ENCODE measurements around the gene LMO7.
"Not testable (repeated sequence)": the region's sequence is repeated elsewhere in the genome, so short reads cannot be mapped to it uniquely, and the experiment has no call there.

The LMO7 gene

DNA sequence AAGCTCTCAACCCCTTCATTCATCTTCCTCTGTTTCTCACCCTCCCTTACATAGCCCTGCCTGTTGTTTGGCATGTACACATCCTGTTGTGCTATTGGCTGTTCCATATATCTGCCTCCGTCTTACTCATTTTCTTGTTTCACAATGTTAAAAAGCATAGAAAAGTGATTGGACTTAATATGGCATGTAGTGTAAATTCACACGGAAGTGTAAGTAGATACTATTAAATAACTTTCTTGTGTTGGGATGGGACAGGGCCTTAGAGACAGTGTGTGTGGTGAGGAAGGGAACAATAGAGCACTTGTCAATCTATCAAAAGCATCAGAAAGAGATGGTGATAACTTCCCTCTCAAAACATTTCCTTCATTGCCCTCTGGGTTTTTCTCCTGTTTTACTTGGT, 12.3 kb downstream of the LMO7 start:
- no peak for DNase-seq

DNA sequence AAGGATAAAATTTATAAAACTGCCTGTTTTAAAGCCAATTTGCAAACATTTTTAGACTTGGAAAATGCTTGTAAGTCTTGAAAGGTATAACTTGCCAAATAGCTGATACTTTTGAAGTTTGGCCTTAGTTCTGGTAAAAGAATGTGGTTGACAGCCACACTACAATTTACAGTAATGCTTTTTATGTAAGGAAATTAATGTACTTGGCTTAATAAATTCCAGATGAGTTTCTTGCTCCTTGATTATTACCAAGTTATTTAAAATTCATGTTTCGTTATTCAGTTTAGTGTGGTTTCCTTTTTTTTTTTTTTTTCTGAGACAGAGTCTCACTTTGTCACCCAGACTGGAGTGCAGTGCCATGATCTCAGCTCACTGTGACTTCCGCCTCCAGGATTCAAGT, 14.9 kb downstream of the LMO7 start:
- DNase-seq = no peak

DNA sequence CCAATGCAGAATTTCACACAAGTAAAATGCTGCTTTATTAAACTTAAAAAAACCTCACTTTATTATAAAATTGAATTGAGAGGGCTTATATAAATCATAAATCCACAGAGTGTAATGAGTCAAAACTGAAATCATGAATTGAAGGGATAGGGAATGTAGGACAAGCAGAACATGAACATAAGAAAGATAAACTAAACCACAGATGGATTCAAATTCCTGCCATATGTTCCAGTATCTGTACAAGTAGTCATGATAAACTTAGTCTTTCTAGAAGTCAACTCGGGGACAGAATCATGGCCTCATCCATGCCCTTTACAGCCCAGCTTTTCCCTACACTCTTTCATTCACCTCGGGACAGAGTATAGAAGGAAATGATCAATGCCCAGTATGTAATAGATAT, 16.6 kb downstream of the LMO7 start:
- DNase-seq = no peak

DNA sequence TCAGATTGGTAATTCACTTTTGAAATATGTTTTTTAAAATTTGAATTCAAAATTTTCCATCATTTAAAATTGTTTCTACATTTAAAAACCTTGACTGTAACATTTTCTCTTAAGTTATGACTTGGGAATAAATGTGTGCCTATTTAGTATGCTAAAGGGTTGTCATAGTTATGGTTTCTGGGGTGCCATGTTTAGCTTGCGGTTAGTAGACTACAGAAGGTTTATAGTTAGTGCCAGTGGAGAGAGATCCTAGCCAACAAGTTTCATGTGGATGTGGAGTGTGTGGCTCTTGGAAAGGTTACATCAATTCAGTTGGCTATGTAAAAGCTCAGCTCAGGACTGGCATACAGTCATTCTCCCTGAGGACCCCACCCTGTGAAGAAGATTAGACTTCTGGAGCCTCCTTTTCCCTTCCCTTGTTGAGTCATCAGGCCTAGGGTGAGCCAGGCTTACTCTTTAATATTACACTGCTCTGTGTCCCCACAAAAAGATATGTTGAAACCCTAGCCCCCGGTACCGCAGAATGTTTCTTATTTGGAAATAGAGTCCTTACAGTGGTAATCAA, 20.4 kb downstream of the LMO7 start:
- DNase-seq = no peak

DNA sequence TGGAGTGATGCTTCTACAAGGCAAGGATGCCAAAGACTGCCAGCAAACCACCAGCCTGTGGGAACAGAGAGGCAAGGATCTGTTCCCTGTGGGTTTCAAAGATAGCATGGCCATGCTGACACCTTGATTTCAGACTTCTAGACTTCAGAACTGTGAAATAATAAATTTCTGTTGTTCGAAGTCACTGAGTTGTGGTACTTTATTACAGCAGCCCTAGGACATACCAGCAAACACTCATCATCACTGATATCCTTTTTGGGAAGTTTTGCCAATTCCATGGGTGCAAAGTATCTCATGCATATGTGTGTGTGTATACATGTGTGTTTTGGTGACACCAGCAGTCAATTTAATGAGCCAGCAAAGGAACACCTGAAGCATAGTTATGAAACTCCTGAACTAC, 21.0 kb downstream of the LMO7 start:
- no peak for DNase-seq

DNA sequence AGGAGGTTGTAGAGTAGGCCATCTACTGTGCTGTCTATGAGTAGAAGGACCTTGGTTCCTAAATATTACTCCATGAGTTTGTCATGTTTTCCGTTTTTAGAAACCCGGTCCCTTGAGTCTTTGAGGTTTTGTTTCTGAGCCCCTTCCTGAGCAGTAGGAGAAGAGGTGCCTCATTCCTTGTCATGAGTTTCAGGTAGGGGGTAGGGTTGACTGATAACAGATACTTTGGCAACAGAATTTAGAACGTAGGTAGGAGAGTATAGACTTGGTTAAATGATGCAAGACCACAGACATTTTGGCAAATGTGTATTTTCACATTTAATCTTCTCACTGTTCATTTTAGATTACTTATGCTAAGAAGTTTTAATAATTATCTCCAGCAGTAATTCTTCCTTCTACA, 24.6 kb downstream of the LMO7 start:
- DNase-seq = no peak

DNA sequence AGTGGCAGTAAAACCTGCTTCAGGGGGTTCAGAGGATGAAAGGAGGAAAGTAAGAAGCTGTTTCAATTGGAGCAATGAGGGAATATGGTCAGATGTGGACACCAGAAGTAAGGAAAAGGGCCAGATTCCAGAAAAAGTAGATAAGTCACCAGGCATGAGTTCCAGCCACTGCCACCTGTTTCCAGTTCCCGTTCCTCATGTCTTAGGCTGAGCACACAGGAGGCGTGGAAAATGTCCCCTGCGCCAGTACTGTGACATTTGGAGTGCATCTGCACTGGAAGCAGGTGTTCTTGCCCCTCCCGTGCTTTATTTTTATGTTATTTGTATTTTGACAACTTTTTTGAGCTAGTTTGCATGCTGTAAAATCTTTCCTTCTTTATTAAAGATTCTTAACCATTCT, 25.3 kb downstream of the LMO7 start:
- no peak for DNase-seq

DNA sequence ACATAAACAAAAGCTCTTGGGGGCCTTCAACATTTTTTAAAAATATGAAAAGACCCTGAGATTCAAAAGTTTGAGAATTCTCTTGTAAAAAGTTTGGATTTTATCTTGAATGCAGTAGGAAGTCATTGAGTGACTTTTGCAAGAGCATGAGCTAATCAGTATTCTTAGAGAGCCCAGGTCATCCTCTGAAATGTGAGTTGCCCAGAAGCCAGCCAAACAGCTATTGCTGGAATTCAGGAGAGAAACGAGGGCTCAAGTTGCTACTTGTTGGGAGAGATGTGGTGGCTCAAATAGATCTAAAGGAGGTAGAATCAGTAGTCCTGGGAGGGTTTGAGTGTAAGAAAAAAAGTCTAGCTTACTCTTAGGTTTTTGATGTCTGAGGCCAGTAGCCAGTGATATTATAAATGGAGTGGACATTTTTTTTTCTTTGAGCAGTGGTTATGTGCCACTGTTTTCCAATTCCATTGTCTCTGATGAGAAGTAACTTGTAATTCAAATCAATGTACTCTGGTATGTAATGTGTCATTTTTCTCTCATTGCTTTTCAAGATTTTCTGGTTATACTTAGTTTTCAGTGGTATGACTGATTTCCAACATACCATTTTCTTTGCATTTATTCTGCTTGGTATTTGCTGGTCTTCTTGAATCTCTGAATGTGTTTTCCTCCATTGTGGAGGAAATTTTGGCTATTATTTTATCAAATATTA, 30.7 kb downstream of the LMO7 start:
- DNase-seq = no peak

DNA sequence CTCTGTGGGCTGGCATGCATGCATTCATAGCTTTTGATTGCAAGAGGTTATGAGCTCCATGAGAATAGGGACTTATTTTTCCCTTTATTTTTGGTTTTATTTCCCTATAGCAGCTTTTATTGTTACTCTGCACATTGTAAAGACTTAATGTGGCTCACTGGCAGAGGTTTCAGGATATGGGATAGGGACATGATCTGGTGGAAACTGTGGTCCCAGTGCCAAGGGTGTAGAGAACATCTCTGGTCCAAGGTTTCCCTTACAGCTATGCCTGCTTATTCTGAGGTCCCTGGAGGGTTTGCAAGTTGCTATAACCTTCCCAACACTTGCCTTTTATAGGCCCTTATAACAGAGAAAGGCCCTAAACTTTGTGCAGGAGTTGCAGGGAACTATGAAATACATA, 33.6 kb downstream of the LMO7 start:
- no peak for DNase-seq

DNA sequence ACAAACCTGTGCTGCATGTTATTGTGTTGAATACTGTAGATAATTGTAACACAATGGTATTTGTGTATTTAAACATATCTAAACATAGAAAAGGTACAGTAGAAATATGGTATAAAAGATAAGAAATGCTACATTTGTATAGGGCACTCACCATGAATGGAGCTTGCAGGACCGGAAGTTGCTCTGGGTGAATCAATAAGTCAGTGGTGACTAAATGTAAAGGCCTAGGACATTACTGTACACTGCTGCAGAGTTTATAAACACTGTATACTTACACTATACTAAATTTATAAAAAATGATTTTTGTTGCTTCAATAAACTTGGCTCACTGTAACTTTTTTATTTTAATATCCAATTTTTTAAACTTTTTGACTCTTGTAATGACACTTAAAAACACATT, 34.4 kb downstream of the LMO7 start:
- no peak for DNase-seq

DNA sequence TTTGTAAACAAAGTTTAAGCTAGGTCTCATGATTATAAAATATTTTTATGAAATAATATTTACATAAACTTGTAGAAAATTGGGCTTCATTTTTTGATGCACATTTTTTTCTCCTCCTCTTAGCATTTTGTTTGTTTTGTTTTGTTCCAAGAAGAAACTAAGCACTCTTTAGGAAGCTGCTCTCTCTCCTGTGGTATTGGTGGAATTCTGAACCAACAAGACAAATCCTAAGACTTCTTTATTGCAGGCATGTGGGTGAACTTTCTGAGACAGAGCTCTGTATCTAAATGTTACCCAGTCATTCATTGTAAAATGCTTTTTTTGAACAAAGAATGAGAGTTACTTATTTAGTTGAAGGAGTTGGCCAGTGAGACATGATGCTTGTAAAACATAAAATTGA, 39.3 kb downstream of the LMO7 start:
- DNase-seq = no peak

DNA sequence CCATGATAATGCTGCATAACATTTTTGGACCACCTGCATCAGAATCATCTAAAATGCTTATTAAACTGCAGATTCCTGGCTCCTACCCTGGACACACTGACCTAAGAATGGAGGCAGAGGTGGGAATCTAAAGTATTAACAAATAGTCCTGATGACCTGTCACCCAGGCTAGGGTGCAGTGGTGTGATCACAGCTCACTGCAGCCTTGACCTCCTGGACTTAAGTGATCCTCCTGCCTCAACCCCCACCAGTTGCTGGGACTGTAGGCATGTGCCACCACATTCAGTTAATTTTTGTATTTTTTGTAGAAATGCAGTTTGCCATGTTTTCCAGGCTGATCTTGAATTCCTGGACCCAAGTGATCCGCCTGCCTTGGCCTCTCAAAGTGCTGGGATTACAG, 43.3 kb downstream of the LMO7 start:
- no peak for DNase-seq

DNA sequence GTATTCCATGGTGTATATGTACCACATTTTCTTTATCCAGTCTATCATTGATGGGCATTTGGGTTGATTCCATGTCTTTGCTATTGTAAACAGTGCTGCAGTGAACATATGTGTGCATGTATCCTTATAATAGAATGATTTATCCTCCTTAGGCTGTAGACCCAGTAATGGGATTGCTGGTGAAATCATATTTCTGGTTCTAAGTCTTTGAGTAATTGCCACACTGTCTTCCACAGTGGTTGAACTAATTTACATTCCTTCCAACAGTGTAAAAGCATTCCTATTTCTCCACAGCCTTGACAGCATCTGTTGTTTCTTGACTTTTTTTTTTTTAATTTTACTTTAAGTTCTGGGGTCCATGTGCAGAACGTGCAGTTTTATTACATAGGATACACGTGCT, 44.1 kb downstream of the LMO7 start:
- not testable (repeated sequence) for DNase-seq

DNA sequence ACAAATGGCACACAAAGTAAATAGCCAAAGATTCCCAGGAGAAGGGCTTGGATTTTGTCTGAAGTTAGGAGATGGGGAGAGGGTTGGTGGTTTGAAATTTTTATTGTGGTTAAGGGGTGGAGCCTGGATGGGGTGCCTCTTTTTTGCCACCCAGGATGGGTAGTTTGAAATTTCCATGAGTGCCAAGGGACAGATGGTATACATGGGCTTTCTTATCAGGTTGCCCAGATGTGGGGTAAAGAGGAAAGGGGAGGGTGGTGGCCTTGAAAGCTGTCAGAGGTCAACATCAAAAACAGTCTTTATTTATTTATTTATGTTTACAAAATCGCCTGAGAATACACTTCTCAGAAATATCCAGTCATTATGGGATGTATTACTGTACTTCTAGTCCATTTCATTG, 46.2 kb downstream of the LMO7 start:
- DNase-seq = no peak

DNA sequence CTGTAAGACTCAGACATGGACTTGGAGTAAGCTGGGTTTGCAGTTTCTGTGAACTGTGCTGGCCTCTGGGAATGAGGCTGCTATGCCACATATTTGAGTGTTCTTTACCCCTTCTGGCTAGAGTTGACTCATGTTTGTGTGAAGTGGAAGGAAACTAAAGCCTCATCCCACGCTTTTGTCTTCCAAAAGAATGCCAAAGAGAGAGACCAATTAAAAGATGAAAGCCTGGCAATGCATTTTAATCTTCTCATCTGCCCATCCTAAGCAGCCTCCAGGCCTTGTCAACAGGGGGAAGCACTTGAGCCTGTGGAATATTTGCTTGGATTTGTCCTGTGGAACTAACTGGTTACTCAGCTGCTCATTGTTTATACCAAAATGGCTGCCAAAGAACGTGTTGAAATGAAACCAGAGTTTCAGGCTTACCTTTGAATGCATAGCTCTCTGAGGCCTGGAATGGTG, 49.1 kb downstream of the LMO7 start:
- DNase-seq = no peak

DNA sequence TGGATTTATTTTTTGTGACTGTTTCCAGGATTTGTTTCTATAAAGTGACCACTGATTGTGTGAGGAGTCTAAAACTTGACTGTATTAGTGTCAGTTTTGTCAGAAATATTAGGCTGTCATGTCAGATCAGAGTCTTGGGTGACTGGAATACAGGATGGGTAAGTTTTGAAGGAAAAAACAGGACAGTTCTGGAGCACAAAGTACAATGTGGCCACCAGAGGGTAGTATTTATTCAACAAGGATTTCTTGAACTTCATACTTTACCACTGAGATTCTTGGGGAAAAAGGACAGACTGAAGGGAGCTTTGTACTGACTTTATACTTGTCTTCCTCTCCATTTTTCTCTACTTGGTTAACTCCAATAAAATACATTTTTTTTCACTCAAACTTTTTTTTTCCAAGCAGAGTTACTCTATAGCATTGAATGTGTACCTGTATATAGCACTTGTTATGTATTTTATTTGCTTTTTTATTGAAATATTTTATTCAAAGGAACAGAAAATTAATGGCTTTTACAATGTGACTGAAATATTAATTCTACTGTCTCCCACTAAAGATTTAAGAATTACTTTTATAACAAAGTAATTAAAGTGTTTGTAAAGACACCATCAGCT, 51.1 kb downstream of the LMO7 start:
- no peak for DNase-seq

DNA sequence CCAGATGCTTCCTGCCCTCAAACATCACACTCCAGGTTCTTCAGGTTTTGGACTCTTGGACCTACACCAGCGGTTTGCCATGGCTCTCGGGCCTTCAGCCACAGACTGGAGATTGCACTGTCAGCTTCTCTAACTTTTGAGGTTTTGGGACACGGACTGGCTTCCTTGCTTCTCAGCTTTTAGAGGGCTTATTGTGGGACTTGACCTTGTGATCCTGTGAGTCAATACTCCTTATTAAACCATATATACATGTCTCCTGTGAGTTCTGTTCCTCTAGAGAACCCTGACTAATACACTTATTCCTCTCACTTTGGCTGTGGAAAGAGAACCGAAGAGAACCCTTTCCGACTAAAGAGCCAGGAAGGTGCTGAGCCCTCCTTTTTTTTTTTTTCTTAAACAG, 53.6 kb downstream of the LMO7 start:
- DNase-seq = no peak

DNA sequence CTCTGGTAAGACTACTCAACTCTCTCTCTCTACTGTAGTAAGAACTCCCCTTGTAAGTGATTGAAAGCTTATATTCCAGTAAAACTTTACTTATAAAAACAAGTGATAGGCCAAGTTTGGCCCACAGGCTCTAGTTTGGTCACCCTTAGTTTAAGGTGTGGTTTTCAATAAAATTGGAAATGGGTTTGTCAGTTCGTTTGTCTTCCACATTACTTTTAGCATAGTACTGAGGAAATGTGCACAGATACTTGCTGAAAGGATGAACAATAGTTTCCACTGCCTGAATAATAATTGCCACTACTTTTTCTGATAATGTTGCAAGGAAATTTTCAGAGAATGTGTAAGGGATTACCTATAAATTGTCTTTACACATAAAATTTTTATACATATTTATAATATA, 54.5 kb downstream of the LMO7 start:
- DNase-seq = no peak

DNA sequence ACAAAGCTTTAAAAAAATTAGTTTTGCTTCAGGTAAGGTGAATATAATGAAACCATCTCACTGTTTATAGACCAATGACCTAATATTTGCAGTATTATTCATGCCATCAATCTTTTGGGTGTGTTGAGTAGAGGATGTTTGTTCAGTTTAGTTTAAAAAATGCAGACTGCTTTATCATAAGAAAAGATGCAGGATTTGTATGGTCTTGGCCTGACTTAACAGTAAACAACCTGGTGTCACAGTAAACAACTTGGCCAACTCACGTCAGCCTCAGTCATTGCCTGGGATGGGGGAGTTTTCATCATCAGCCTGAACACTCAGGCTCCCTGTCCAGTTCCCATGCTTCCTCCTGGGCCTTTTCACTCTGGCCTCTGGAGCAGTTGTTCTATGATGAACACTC, 55.1 kb downstream of the LMO7 start:
- no peak for DNase-seq

DNA sequence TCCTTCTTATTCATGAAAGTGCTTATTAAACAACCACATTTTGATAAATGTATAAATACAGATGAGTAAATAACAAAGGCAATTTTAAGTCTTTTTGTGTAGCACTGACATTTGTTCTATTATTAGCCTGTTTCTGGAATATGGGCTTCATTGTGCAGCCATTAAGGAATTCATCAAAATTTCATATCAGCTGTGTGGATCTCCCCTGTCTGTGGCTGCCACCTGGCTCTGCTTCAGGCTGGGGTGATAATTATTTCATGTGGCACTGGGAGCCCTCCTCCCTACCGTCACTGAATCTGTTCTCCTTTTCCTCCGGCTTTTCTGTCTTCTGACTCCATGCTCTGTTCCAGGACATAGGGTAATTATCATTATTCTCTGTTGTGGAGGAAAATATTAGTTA, 57.1 kb downstream of the LMO7 start:
- DNase-seq = no peak

DNA sequence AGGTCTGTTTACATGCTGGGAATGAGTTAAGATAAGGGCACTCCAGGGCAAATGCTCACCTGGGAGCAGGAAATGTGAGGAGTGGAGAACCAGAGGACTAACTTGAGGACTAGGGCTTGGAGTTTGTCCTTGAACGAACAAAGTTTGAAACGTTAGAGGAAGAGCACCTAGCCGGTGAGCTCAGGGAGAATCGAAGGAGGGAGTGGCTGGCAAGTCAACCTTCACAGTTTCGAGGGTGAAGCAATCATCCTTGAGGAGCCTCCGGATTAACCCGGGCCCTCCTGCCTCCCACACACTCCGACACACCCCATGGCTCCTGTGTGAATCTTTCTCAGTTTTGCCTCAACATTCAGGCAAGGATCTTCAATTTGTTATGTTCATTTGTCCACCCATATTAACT, 58.6 kb downstream of the LMO7 start:
- DNase-seq = no peak

DNA sequence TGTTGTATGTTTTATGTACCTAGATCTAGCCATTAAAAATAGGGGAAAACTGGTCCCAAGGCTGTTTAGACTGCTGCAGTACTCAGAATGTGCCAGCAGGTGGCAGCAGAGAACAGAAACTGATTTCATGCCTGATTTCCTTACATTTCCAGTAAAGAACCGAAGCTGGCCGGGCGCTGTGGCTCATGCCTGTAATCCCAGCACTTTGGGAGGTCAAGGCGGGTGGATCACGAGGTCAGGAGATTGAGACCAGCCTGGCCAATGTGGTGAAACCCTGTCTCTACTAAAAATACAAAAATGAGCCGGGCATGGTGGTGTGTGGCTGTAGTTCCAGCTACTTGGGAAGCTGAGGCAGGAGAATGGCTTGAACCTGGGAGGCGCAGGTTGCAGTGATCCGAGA, 59.8 kb downstream of the LMO7 start:
- DNase-seq = peak; percentile 92

DNA sequence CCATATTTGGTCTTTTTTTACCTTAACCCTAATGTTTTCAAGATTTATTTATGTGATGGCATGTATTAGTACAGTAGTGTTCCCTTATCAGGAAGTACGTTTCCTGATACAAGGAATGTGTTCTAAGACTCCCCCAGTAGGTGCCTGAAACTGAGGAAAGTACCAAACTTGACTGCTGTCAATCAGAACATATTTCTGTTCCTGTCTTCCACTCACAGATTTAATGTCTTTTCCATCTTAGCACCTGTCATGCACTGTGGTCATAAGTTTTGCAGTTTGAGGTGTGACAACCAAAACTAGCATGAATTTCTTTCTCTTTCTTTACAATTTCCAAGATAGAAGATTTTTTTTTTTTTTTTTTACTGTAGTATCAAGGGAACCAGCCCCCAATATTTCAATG, 62.9 kb downstream of the LMO7 start:
- DNase-seq = no peak

DNA sequence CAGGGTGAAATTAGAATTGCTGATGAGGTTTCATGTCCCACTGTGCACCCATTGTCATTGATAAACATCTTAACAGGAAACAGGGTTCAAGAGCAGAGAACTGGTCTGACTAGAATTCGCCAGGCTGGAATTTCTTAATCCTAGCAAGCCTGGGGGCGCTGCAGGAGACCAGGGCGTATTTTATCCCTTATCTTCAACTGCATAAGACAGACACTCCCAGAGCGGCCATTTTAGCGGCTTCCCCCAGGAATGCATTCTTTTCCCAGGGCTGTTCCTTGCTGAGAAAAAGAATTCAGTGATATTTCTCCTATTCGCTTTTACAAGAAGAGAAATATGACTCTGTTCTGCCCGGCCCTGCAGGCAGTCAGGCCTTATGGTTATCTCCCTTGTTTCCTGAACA, 63.6 kb downstream of the LMO7 start:
- DNase-seq = not testable (repeated sequence)

DNA sequence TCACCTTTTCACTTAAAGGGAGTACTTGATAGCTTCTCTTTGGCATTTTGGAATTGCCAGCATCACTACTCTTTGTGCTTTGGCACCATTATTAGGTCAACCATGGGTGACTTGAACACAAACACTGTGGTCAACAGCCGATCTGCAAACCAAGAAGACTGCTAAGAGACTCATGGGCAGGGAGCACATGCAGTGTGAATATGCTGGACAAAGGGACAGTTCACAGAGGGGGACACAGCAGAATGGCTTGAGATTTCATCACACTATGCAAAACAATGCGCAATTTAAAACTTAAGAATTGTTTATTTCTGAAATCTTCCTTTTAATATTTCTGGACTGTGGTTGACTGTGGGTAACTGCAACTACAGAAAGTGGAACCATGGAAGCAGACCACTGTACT, 64.4 kb downstream of the LMO7 start:
- no peak for DNase-seq
